Fibroblast of mammary gland (primary cell): ENCODE measurements around the gene CACNA1G.

Experiments used
- DNase-seq: peaks from one replicate; pipeline ENCODE4 v3.0.0-alpha.2; 2010; ENCODE audit warnings: low read depth
- H3K4me3 ChIP-seq: 2 replicates; pipeline ENCODE4 v1.5.1; 2011; ENCODE audit warnings: low read depth, mild to moderate bottlenecking, low read length, moderate library complexity; ENCODE audit not compliant: control insufficient read depth
- CTCF ChIP-seq: conservative IDR thresholded peaks from 2 replicates; pipeline ENCODE4 v1.5.1; 2011; ENCODE audit warnings: low read depth, low read length, inconsistent platforms; ENCODE audit not compliant: control insufficient read depth, insufficient read depth

CACNA1G gene

GRCh38 chr17:50675627-50676026 lies 115.1 kb downstream of the CACNA1G start:
- no peak for TF ChIP-seq CTCF
- H3K4me3 ChIP-seq, result no peak overlapping the region
- no peak for DNase-seq

DNA sequence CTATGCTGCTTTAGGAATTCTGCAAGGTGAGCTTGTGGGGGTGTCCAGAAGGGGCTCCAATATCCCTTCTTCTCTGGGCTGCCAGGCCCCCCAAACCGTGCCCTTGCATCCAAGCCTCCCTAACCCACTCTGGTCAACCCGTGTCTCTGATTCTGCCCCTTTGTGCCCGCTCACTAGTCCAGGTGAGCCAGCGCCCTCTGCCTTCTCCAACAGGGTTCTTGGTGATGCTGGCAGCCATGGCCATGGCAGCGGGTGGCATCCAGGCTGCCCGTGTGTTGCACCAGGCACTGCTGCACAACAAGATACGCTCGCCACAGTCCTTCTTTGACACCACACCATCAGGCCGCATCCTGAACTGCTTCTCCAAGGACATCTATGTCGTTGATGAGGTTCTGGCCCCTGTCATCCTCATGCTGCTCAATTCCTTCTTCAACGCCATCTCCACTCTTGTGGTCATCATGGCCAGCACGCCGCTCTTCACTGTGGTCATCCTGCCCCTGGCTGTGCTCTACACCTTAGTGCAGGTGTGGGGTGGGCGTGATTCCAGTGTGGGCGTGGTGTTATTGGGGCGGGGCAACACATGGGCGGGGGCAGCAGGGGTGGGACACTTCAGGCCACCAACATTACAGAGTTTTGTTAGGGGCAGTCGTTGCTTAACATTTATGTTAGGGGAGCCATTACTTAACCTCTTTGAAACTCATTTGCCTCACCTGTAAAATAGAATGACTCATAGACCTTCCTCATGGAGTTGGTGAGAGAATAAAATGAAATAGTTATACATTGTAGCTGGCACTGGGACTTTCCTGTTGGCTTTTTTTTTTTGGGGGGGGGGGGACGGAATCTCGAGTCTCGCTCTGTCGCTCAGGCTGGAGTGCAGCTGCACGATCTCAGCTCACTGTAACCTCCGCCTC lies 115.8 kb downstream of the CACNA1G start:
- DNase-seq, result no peak
- TF ChIP-seq CTCF, result no peak
- H3K4me3 ChIP-seq, result no peak overlapping the region
